Measurements from ENCODE around the gene C1orf159.
"Not testable (repeated sequence)": the region's sequence is repeated elsewhere in the genome, so short reads cannot be mapped to it uniquely, and the experiment has no call there.

C1orf159 gene

GRCh38 chr1:1153874-1154273, 38.0 kb upstream of the C1orf159 start:
- Histone ChIP-seq H3K27ac (ENCODE audit: extremely low read depth, low read depth, low read length) (no peak overlapping the region), H3K4me3 (ENCODE audit: low read depth, low read length) (no peak overlapping the region), H3K4me1 (ENCODE audit: control insufficient read depth, insufficient read depth, low read length) (peaks cover 6% of the 10 kb centered on the region; the same call in 1 of the 2 replicates), H3K9me3 (ENCODE audit: control insufficient read depth, insufficient read depth, low read depth, low read length) (no peaks in the 10 kb centered on the region), H3K36me3 (ENCODE audit: control insufficient read depth in 2 of 2, insufficient read depth in 1 of 2, low read length in 2 of 2) (no peaks in the 10 kb centered on the region)
- ChIA-PET CTCF (no interaction called here), POLR2A (no interaction called here)
- TF ChIP-seq ZBTB17 (tag by site-specific recombination; IDR thresholded peaks at IDR 0.05) (no peak), ZNF621 (tag by site-specific recombination; IDR thresholded peaks at IDR 0.05) (no peak), ZNF837 (tag by site-specific recombination; IDR thresholded peaks at IDR 0.05) (no peak)

DNA sequence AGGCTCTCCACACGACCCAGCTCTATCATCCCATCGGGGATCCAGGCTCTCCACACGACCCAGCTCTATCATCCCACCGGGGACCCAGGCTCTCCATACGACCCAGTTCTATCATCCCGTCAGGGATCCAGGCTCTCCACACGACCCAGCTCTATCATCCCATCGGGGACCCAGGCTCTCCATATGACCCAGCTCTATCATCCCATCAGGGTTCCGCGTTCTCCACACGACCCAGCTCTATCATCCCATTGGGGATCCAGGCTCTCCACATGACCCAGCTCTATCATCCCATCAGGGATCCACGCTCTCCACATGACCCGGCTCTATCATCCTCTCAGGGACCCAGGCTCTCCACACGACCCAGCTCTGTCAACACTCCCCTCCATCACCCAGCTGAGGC, 37.3 kb upstream of the C1orf159 start:
- H3K4me1 ChIP-seq (ENCODE audit: control insufficient read depth, insufficient read depth, low read length); H3K36me3 ChIP-seq (ENCODE audit: control insufficient read depth in 2 of 2, insufficient read depth in 1 of 2, low read length in 2 of 2); H3K27ac ChIP-seq (ENCODE audit: extremely low read depth, low read depth, low read length); H3K9me3 ChIP-seq (ENCODE audit: control insufficient read depth, insufficient read depth, low read depth, low read length); POLR2A ChIA-PET; H3K4me3 ChIP-seq (ENCODE audit: low read depth, low read length); CTCF ChIA-PET: not testable (repeated sequence)
- TF ChIP-seq ZBTB6 (tag by site-specific recombination; IDR thresholded peaks at IDR 0.05), result peak; percentile 98

DNA sequence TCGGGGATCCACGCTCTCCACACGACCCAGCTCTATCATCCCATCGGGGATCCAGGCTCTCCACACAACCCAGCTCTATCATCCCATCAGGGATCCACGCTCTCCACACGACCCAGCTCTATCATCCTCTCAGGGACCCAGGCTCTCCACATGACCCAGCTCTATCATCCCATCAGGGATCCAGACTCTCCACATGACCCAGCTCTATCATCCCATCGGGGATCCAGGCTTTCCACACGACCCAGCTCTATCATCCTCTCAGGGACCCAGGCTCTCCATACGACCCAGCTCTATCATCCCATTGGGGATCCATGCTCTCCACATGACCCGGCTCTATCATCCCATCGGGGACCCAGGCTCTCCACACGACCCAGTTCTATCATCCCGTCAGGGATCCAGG, 36.5 kb upstream of the C1orf159 start:
- TF ChIP-seq ZBTB6 (tag by site-specific recombination; IDR thresholded peaks at IDR 0.05), result peak; percentile 99; the same call in 1 of the 2 replicates
- H3K36me3 ChIP-seq (ENCODE audit: control insufficient read depth in 2 of 2, insufficient read depth in 1 of 2, low read length in 2 of 2); H3K4me1 ChIP-seq (ENCODE audit: control insufficient read depth, insufficient read depth, low read length); POLR2A ChIA-PET; H3K9me3 ChIP-seq (ENCODE audit: control insufficient read depth, insufficient read depth, low read depth, low read length); H3K27ac ChIP-seq (ENCODE audit: extremely low read depth, low read depth, low read length); H3K4me3 ChIP-seq (ENCODE audit: low read depth, low read length): not testable (repeated sequence)
- CTCF ChIA-PET, result interaction anchor here (0.6 to 0.7 kb wide), 3 partner anchors 99 to 169 kb away, joined by 3 to 7 read pairs (median 4); no protein-coding TSS in a partner anchor

DNA sequence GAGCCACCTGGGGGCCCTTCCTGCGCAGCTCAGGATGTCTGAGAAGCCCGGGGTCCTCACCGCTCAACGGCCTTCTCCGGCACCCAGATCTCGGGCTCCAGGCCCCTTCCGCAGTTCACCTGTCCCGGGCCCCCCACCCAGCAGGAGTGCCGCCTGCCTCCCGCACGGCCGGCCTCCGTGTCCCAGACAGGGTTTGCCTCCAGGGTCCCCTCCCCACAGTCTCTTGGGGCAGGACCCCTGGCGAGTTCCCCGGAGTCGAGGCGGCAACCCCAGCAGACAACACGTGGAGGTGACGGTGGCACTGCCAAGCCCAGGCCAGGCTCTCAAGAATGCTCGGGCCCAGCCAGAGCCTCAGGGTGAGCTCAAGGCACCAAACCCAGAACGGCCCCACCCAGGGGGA, 35.4 kb upstream of the C1orf159 start:
- no peak for TF ChIP-seq ZNF785 (tag by site-specific recombination; IDR thresholded peaks at IDR 0.05)
- no peak for TF ChIP-seq SCRT2 (tag by site-specific recombination; IDR thresholded peaks at IDR 0.05)
- TF ChIP-seq ZNF670 (tag by site-specific recombination; IDR thresholded peaks at IDR 0.05; ENCODE audit: low read depth), result no peak
- no peak for TF ChIP-seq ZNF280D (tag by site-specific recombination; IDR thresholded peaks at IDR 0.05)
- TF ChIP-seq ZNF571 (tag by site-specific recombination; IDR thresholded peaks at IDR 0.05), result no peak
- TF ChIP-seq ZNF248 (tag by site-specific recombination; IDR thresholded peaks at IDR 0.05), result no peak
- TF ChIP-seq ELK4 (IDR thresholded peaks at IDR 0.05; ENCODE audit: borderline replicate concordance, low read depth, low read length), result no peak
- TF ChIP-seq ZNF335 (tag by site-specific recombination; conservative IDR thresholded peaks at IDR 0.05), result no peak
- TF ChIP-seq ZNF645 (tag by site-specific recombination; IDR thresholded peaks at IDR 0.05), result no peak
- TF ChIP-seq OSR2 (tag by site-specific recombination; IDR thresholded peaks at IDR 0.05), result no peak
- no peak for TF ChIP-seq ZNF350 (tag by site-specific recombination; IDR thresholded peaks at IDR 0.05)
- TF ChIP-seq ZNF791 (tag by site-specific recombination; IDR thresholded peaks at IDR 0.05), result no peak
- no peak for TF ChIP-seq ZNF654 (tag by site-specific recombination; IDR thresholded peaks at IDR 0.05; ENCODE audit: low read depth)
- TF ChIP-seq ZNF211 (tag by site-specific recombination; IDR thresholded peaks at IDR 0.05; ENCODE audit: low read depth), result no peak
- TF ChIP-seq GFI1B (tag by site-specific recombination; IDR thresholded peaks at IDR 0.05), result no peak
- no peak for TF ChIP-seq ZNF324 (tag by site-specific recombination; IDR thresholded peaks at IDR 0.05)
- TF ChIP-seq ZNF354C (tag by site-specific recombination; IDR thresholded peaks at IDR 0.05; ENCODE audit: borderline replicate concordance, low read depth), result no peak
- no peak for TF ChIP-seq ZNF433 (tag by site-specific recombination; IDR thresholded peaks at IDR 0.05; ENCODE audit: low read depth)
- H3K9me3 ChIP-seq (ENCODE audit: control insufficient read depth, insufficient read depth, low read depth, low read length), result no peaks in the 10 kb centered on the region
- H3K27ac ChIP-seq (ENCODE audit: extremely low read depth, low read depth, low read length), result no peak overlapping the region
- H3K36me3 ChIP-seq (ENCODE audit: control insufficient read depth in 2 of 2, insufficient read depth in 1 of 2, low read length in 2 of 2), result no peaks in the 10 kb centered on the region
- H3K4me3 ChIP-seq (ENCODE audit: low read depth, low read length), result no peak overlapping the region
- ChIA-PET CTCF (no interaction called here), POLR2A (no interaction called here)
- no peaks in the 10 kb centered on the region for H3K4me1 ChIP-seq (ENCODE audit: control insufficient read depth, insufficient read depth, low read length)
